Testis (tissue), 3 donors: ENCODE data around the gene FAM216B. TPM values are rescaled to one million over a fixed set of nuclear protein-coding genes. Genes with fewer than 3 reads are reported as not detected.

Experiments
- DNase-seq: peaks from one replicate; pipeline ENCODE4 v3.0.0-alpha.2; 2019
- H3K27ac ChIP-seq, 2 donors: fragments of 200-600 bp; sonication (generic); one replicate each; pipeline ENCODE4 v1.5.1; 2019
- H3K27me3 ChIP-seq: fragments of 200-600 bp; sonication (generic); one replicate; pipeline ENCODE4 v1.5.1; 2019
- H3K36me3 ChIP-seq: fragments of 200-600 bp; sonication (generic); one replicate; pipeline ENCODE4 v1.5.1; 2017; ENCODE audit warnings: low read depth; ENCODE audit errors: missing control alignments
- H3K4me1 ChIP-seq: fragments of 200-600 bp; sonication (generic); one replicate; pipeline ENCODE4 v1.5.1; 2019
- H3K4me3 ChIP-seq, 2 donors: fragments of 200-600 bp; sonication (generic); one replicate each; pipeline ENCODE4 v1.5.1; 2017 to 2019
- H3K9me3 ChIP-seq: fragments of 200-600 bp; sonication (generic); one replicate; pipeline ENCODE4 v1.5.1; 2017
- CTCF ChIP-seq, 3 experiments: fragments of 450-650 bp in 2 of 3; fragments of 200-600 bp in 1 of 3; sonication (generic) in 1 of 3; IDR thresholded peaks; one replicate each; pipeline ENCODE4 v1.5.1; 2016 to 2019; ENCODE audit warnings: antibody characterized with exemption in 3 of 3, mild to moderate bottlenecking in 2 of 3, moderate library complexity in 1 of 3
- POLR2A ChIP-seq: fragments of 450-650 bp; IDR thresholded peaks from one replicate; pipeline ENCODE4 v1.6.1; 2017; ENCODE audit warnings: antibody characterized with exemption, mild to moderate bottlenecking, moderate library complexity
- WGBS, 2 donors: methylation state at CpG; one replicate each; pipeline ENCODE4 v1.1.5; 2018; 5-methylcytosine and 5-hydroxymethylcytosine counted together
- intact Hi-C: fragments of 100-400 bp; cut with DNase I; formaldehyde crosslinking; loops from one replicate; pipeline ENCODE4 v1.15.1; 2023; ENCODE audit warnings: low total_unique reads
- polyA plus RNA-seq: library from polyadenylated mRNA; stranded (reverse); fragments of 350-450 nt; fragmentation: Illumina TruSeq; extraction: RNeasy Lipid Tissue Mini Kit (QIAGEN cat#74804); gene quantifications from one replicate; pipeline ENCODE4 v1.2.3, GENCODE V29; 2014; ENCODE audit warnings: low read depth, low replicate concordance; ENCODE audit not compliant: insufficient read depth
- total RNA-seq, 2 donors: library from RNA; depleted of rRNA; stranded (reverse); fragments of >200 nt; gene quantifications; one replicate each; pipeline ENCODE4 v1.2.3, GENCODE V29; 2016

FAM216B gene
- total and polyA plus RNA-seq, 3 donors from 2014 or later: 0.16 to 1.3 TPM; not detected in 1

- Histone ChIP-seq H3K4me1 (no peaks in the 10 kb centered on the region), H3K36me3 (no peaks in the 10 kb centered on the region), H3K27ac (no peak overlapping the region), H3K4me3 (no peak overlapping the region), H3K9me3 (no peaks in the 10 kb centered on the region), H3K27me3 (no peaks in the 10 kb centered on the region)
- intact Hi-C loops: no loop called here
- WGBS, 2 donors: 50 to 63% methylated on average over 7 of the region's 7 CpGs
- DNase-seq: no peak
- TF ChIP-seq CTCF (IDR thresholded peaks at IDR 0.05) (no peak), POLR2A (no peak)
Observed at GRCh38 chr13:42786715-42787114, 5.3 kb downstream of the FAM216B start.

- intact Hi-C loops: no loop called here
- DNase-seq: no peak
- Histone ChIP-seq H3K36me3 (no peaks in the 10 kb centered on the region), H3K27ac (no peak overlapping the region), H3K4me3 (no peak overlapping the region), H3K4me1 (no peaks in the 10 kb centered on the region), H3K9me3 (no peaks in the 10 kb centered on the region), H3K27me3 (no peaks in the 10 kb centered on the region)
- 98 to 100% methylated on average over 4 of the region's 4 CpGs for WGBS, 2 donors
- TF ChIP-seq CTCF (IDR thresholded peaks at IDR 0.05): no peak
- TF ChIP-seq POLR2A: no peak
Observed at GRCh38 chr13:42788601-42789000, 7.2 kb downstream of the FAM216B start.

- DNase-seq: no peak
- Histone ChIP-seq H3K27ac (no peak overlapping the region), H3K4me1 (no peaks in the 10 kb centered on the region), H3K9me3 (no peaks in the 10 kb centered on the region), H3K4me3 (no peak overlapping the region), H3K27me3 (no peaks in the 10 kb centered on the region), H3K36me3 (no peaks in the 10 kb centered on the region)
- WGBS, 2 donors: 82 to 93% methylated on average over 4 of the region's 4 CpGs
- intact Hi-C loops: no loop called here
- TF ChIP-seq CTCF (IDR thresholded peaks at IDR 0.05): no peak
- no peak for TF ChIP-seq POLR2A
Observed at GRCh38 chr13:42792154-42792553, 10.8 kb downstream of the FAM216B start.

GRCh38 chr13:42794577-42795275, 13.3 kb downstream of the FAM216B start:
- H3K9me3 ChIP-seq: no peaks in the 10 kb centered on the region
- H3K4me3 ChIP-seq: no peak overlapping the region
- no peak for TF ChIP-seq CTCF (IDR thresholded peaks at IDR 0.05)
- TF ChIP-seq POLR2A: no peak
- no peaks in the 10 kb centered on the region for H3K4me1 ChIP-seq
- WGBS, 2 donors: 90 to 97% methylated on average over 5 of the region's 5 CpGs
- no peaks in the 10 kb centered on the region for H3K27me3 ChIP-seq
- no peak overlapping the region for H3K27ac ChIP-seq
- no peak for DNase-seq
- no peaks in the 10 kb centered on the region for H3K36me3 ChIP-seq
- intact Hi-C loops: no loop called here

GRCh38 chr13:42795666-42796065, 14.3 kb downstream of the FAM216B start:
- Histone ChIP-seq H3K4me1 (no peaks in the 10 kb centered on the region), H3K4me3 (no peak overlapping the region), H3K27me3 (no peaks in the 10 kb centered on the region), H3K27ac (no peak overlapping the region), H3K9me3 (no peaks in the 10 kb centered on the region), H3K36me3 (no peaks in the 10 kb centered on the region)
- 93 to 95% methylated on average over 2 of the region's 2 CpGs for WGBS, 2 donors
- DNase-seq: no peak
- intact Hi-C loops: no loop called here
- TF ChIP-seq POLR2A: no peak
- TF ChIP-seq CTCF (IDR thresholded peaks at IDR 0.05): no peak
